Liver (tissue), 9 donors: ENCODE data around the gene ARHGEF26. TPM values are rescaled to one million over a fixed set of nuclear protein-coding genes. Genes with fewer than 3 reads are reported as not detected.

ENCODE experiments used
- DNase-seq: peaks from one replicate; pipeline ENCODE4 v3.0.0-alpha.2; 2017; ENCODE audit warnings: low spot score
- H3K27ac ChIP-seq, 2 donors: one replicate each; pipeline ENCODE4 v1.7.0; 2013; ENCODE audit warnings: inconsistent platforms in 2 of 2, low read length in 2 of 2, control low read depth in 1 of 2, low read depth in 1 of 2, mild to moderate bottlenecking in 1 of 2
- H3K27me3 ChIP-seq, 4 donors: one replicate each; pipeline versions ENCODE4 v1.6.1 to v1.7.0; 2013; ENCODE audit warnings: low read length in 3 of 4, inconsistent platforms in 1 of 4, mild to moderate bottlenecking in 1 of 4, moderate library complexity in 1 of 4; ENCODE audit not compliant: control insufficient read depth in 4 of 4, insufficient read depth in 4 of 4
- H3K36me3 ChIP-seq, 4 donors: one replicate each; pipeline versions ENCODE4 v1.6.1 to v1.7.0; 2013; ENCODE audit warnings: low read length in 3 of 4, mild to moderate bottlenecking in 3 of 4, low read depth in 1 of 4, moderate library complexity in 1 of 4; ENCODE audit not compliant: control insufficient read depth in 4 of 4, insufficient read depth in 3 of 4
- H3K4me1 ChIP-seq, 4 donors: one replicate each; pipeline versions ENCODE4 v1.6.1 to v1.7.0; 2013; ENCODE audit warnings: low read length in 3 of 4, mild to moderate bottlenecking in 3 of 4, moderate library complexity in 1 of 4; ENCODE audit not compliant: control insufficient read depth in 4 of 4, insufficient read depth in 4 of 4
- H3K4me3 ChIP-seq, 3 donors: one replicate each; pipeline versions ENCODE4 v1.6.1 to v1.7.0; 2013; ENCODE audit warnings: low read length in 3 of 3, control low read depth in 1 of 3, low read depth in 1 of 3, mild to moderate bottlenecking in 1 of 3
- H3K9ac ChIP-seq, 2 donors: one replicate each; pipeline ENCODE4 v1.7.0; 2013; ENCODE audit warnings: low read length in 2 of 2, mild to moderate bottlenecking in 2 of 2, moderate library complexity in 2 of 2, control low read depth in 1 of 2, low read depth in 1 of 2
- H3K9me3 ChIP-seq, 4 donors: one replicate each; pipeline versions ENCODE4 v1.6.1 to v1.7.0; 2013; ENCODE audit warnings: low read length in 3 of 4; ENCODE audit not compliant: control insufficient read depth in 4 of 4
- ATF3 ChIP-seq: IDR thresholded peaks from 2 replicates; pipeline ENCODE4 v1.6.1; 2016; ENCODE audit warnings: antibody characterized with exemption
- CTCF ChIP-seq: fragments of 150-350 bp; IDR thresholded peaks from 2 replicates; pipeline ENCODE4 v1.5.1; 2017; ENCODE audit warnings: improper control_type of control experiment, low read depth, low read length; ENCODE audit not compliant: missing input control
- EGR1 ChIP-seq, 2 donors: IDR thresholded peaks; 2 replicates each; pipeline ENCODE4 v1.6.1; 2016 to 2018; ENCODE audit warnings: antibody characterized with exemption in 2 of 2, low read depth in 2 of 2
- FOXA1 ChIP-seq: IDR thresholded peaks from 2 replicates; pipeline ENCODE4 v1.6.1; 2016; ENCODE audit warnings: antibody characterized with exemption
- FOXA2 ChIP-seq: IDR thresholded peaks from 2 replicates; pipeline ENCODE4 v1.6.1; 2016; ENCODE audit warnings: antibody characterized with exemption
- GABPA ChIP-seq, 2 donors: IDR thresholded peaks in 1 of 2; conservative IDR thresholded peaks in 1 of 2; 2 replicates each; pipeline ENCODE4 v1.6.1; 2016; ENCODE audit warnings: antibody characterized with exemption in 2 of 2, mild to moderate bottlenecking in 1 of 2, moderate library complexity in 1 of 2
- HNF4A ChIP-seq, 2 donors: conservative IDR thresholded peaks; 2 replicates each; pipeline ENCODE4 v1.6.1; 2016; ENCODE audit warnings: antibody characterized with exemption in 2 of 2, mild to moderate bottlenecking in 2 of 2
- HNF4G ChIP-seq: IDR thresholded peaks from 2 replicates; pipeline ENCODE4 v1.6.1; 2016; ENCODE audit warnings: antibody characterized with exemption
- JUND ChIP-seq, 2 donors: IDR thresholded peaks; 2 replicates each; pipeline ENCODE4 v1.6.1; 2016; ENCODE audit warnings: antibody characterized with exemption in 2 of 2
- MAX ChIP-seq: IDR thresholded peaks from 2 replicates; pipeline ENCODE4 v1.6.1; 2016; ENCODE audit warnings: antibody characterized with exemption
- NR2F2 ChIP-seq: IDR thresholded peaks from 2 replicates; pipeline ENCODE4 v1.6.1; 2016; ENCODE audit warnings: antibody characterized with exemption
- RAD21 ChIP-seq, 2 donors: IDR thresholded peaks; 2 replicates each; pipeline ENCODE4 v1.6.1; 2016; ENCODE audit warnings: antibody characterized with exemption in 2 of 2, mild to moderate bottlenecking in 2 of 2
- REST ChIP-seq: IDR thresholded peaks from 2 replicates; pipeline ENCODE4 v1.6.1; 2016; ENCODE audit warnings: antibody characterized with exemption, mild to moderate bottlenecking
- RXRA ChIP-seq, 2 donors: IDR thresholded peaks; 2 replicates each; pipeline ENCODE4 v1.6.1; 2017 to 2018; ENCODE audit warnings: antibody characterized with exemption in 2 of 2, mild to moderate bottlenecking in 1 of 2
- SP1 ChIP-seq: IDR thresholded peaks from 2 replicates; pipeline ENCODE4 v1.6.1; 2018; ENCODE audit warnings: antibody characterized with exemption, mild to moderate bottlenecking
- TAF1 ChIP-seq: conservative IDR thresholded peaks from 2 replicates; pipeline ENCODE4 v1.6.1; 2016; ENCODE audit warnings: antibody characterized with exemption, mild to moderate bottlenecking
- YY1 ChIP-seq: IDR thresholded peaks from 2 replicates; pipeline ENCODE4 v1.6.1; 2016; ENCODE audit warnings: antibody characterized with exemption, mild to moderate bottlenecking
- ZBTB33 ChIP-seq: IDR thresholded peaks from 2 replicates; pipeline ENCODE4 v1.6.1; 2016; ENCODE audit warnings: antibody characterized with exemption
- WGBS: extraction: QIAGEN DNeasy Blood & Tissue Kit; methylation state at CpG from one replicate; pipeline ENCODE4 v1.1.7; 2013; 5-methylcytosine and 5-hydroxymethylcytosine counted together
- polyA plus RNA-seq, 2 donors: library from polyadenylated mRNA; stranded (reverse) in 1 of 2; unstranded in 1 of 2; fragments of 200-250 nt in 1 of 2; fragments of >200 nt in 1 of 2; fragmentation: Nextera tagmentation in 1 of 2; extraction: Ambion mirVana in 1 of 2; gene quantifications; one replicate each; pipeline versions ENCODE4 v1.2.1 to v1.2.3, GENCODE V29; 2013 to 2015
- total RNA-seq, 2 donors: library from RNA; depleted of rRNA; stranded (reverse); fragments of >200 nt; gene quantifications; one replicate each; pipeline ENCODE4 v1.2.3, GENCODE V29; 2014
- donor health status: healthy.
- donor health status: healthy.
- donor health status: healthy.
- donor health status: healthy.
- donor health status: healthy.

The ARHGEF26 gene
- total and polyA plus RNA-seq, 4 donors: 1.4 to 27.9 (median 18.7) TPM

GRCh38 chr3:154139996-154140436 is 18.8 kb downstream of the ARHGEF26 start:
- Histone ChIP-seq H3K4me3 (peak overlapping the region in 1 of 3 donors; percentile 23), H3K36me3 (peaks cover 0 to 6% (median 0%) of the 10 kb centered on the region in 4 donors), H3K27ac (peak overlapping the region; percentile 68 to 71), H3K4me1 (peaks cover 12 to 84% (median 67%) of the 10 kb centered on the region in 4 donors), H3K9ac (peak overlapping the region in 1 of 2 donors; percentile 45), H3K9me3 (no peaks in the 10 kb centered on the region), H3K27me3 (no peaks in the 10 kb centered on the region)
- WGBS: 24% methylated on average over 3 of the region's 3 CpGs
- DNase-seq: no peak
- TF ChIP-seq NR2F2 (no peak), REST (peak; percentile 58), HNF4A (conservative IDR thresholded peaks at IDR 0.05) (peak; percentile 90 to 95), EGR1 (IDR thresholded peaks at IDR 0.05; ENCODE audit: low read depth in 2 of 2) (peak in 1 of 2 donors; percentile 55), FOXA1 (peak; percentile 80), RXRA (IDR thresholded peaks at IDR 0.05) (peak; percentile 76 to 83), ATF3 (peak; percentile 75), JUND (IDR thresholded peaks at IDR 0.05) (peak; percentile 69 to 90), ZBTB33 (peak; percentile 88), SP1 (peak; percentile 90), HNF4G (peak; percentile 92), CTCF (no peak), MAX (peak; percentile 69), YY1 (peak; percentile 68), FOXA2 (peak; percentile 91), RAD21 (IDR thresholded peaks at IDR 0.05) (peak; percentile 32 to 55), TAF1 (peak; percentile 76), GABPA (IDR thresholded peaks at IDR 0.05 in 1 of 2, conservative IDR thresholded peaks at IDR 0.05 in 1 of 2) (no peak)
